Cardiac muscle cell (in vitro differentiated cells and primary cell): ENCODE measurements around the gene TMEM184A. TPM values are rescaled to one million over a fixed set of nuclear protein-coding genes. Genes with fewer than 3 reads are reported as not detected.
A peak's percentile ranks its signal among the peaks of the same experiment; 100 is the strongest.
"Not testable (repeated sequence)": the region's sequence is repeated elsewhere in the genome, so short reads cannot be mapped to it uniquely, and the experiment has no call there.

ENCODE experiments used
- DNase-seq, 2 donors: peaks; one replicate each; pipeline versions ENCODE4 v3.0.0 to v3.0.0-alpha.2; 2010 to 2017; ENCODE audit warnings: low read depth in 1 of 2, low spot score in 1 of 2
- H3K27ac ChIP-seq: fragments of 200-600 bp; sonication (generic); 2 replicates; pipeline ENCODE4 v1.5.1; 2016
- H3K27me3 ChIP-seq: fragments of 200-600 bp; sonication (generic); 2 replicates; pipeline ENCODE4 v1.6.0; 2016; ENCODE audit warnings: control low read depth
- H3K36me3 ChIP-seq: fragments of 200-600 bp; sonication (generic); 2 replicates; pipeline ENCODE4 v1.5.1; 2016; ENCODE audit warnings: control low read depth
- H3K4me1 ChIP-seq: fragments of 200-600 bp; sonication (generic); 2 replicates; pipeline ENCODE4 v1.8.1; 2017; ENCODE audit warnings: low read depth, mild to moderate bottlenecking, mixed run types
- H3K4me3 ChIP-seq: fragments of 200-600 bp; sonication (generic); 2 replicates; pipeline ENCODE4 v1.5.1; 2016; ENCODE audit warnings: mild to moderate bottlenecking
- H3K9me3 ChIP-seq: fragments of 200-600 bp; sonication (generic); 2 replicates; pipeline ENCODE4 v1.5.1; 2017; ENCODE audit warnings: low read depth, mild to moderate bottlenecking, control low read depth
- CTCF ChIP-seq: IDR thresholded peaks from 2 replicates; pipeline ENCODE4 v1.5.1; 2012; ENCODE audit warnings: low read depth, mild to moderate bottlenecking, low read length
- polyA plus RNA-seq: library from polyadenylated mRNA; unstranded; fragments of >200 nt; fragmentation: Nextera tagmentation; extraction: Ambion mirVana; gene quantifications from 2 replicates; pipeline ENCODE4 v1.2.1, GENCODE V29; 2016
- total RNA-seq: library from RNA; depleted of rRNA; stranded (reverse); fragments of >200 nt; gene quantifications from 2 replicates; pipeline ENCODE4 v1.2.3, GENCODE V29; 2016

Gene TMEM184A
- total and polyA plus RNA-seq, 2 experiments from 2014 or later: 2.1 to 3.0 TPM

- no peaks in the 10 kb centered on the region for H3K4me1 ChIP-seq
- no peak for TF ChIP-seq CTCF
- no peak overlapping the region for H3K27ac ChIP-seq
- no peaks in the 10 kb centered on the region for H3K9me3 ChIP-seq
- no peak for DNase-seq
- H3K27me3 ChIP-seq: peaks cover 7% of the 10 kb centered on the region
- H3K4me3 ChIP-seq: no peak overlapping the region
- H3K36me3 ChIP-seq: no peaks in the 10 kb centered on the region
Measured at GRCh38 chr7:1523208-1523607, 32.8 kb downstream of the TMEM184A start.

- Histone ChIP-seq H3K4me1 (no peaks in the 10 kb centered on the region), H3K36me3 (no peaks in the 10 kb centered on the region), H3K9me3 (no peaks in the 10 kb centered on the region), H3K4me3 (no peak overlapping the region), H3K27ac (no peak overlapping the region), H3K27me3 (peaks cover under 1% of the 10 kb centered on the region)
- TF ChIP-seq CTCF: no peak
- DNase-seq: no peak
Measured at GRCh38 chr7:1521456-1521855, 34.5 kb downstream of the TMEM184A start.

- no peak overlapping the region for H3K4me3 ChIP-seq
- no peaks in the 10 kb centered on the region for H3K27me3 ChIP-seq
- no peaks in the 10 kb centered on the region for H3K9me3 ChIP-seq
- no peak overlapping the region for H3K27ac ChIP-seq
- peak in 1 of 2 donors; percentile 62 for DNase-seq
- H3K36me3 ChIP-seq: no peaks in the 10 kb centered on the region
- no peak for TF ChIP-seq CTCF
- no peaks in the 10 kb centered on the region for H3K4me1 ChIP-seq
Measured at GRCh38 chr7:1520539-1521234, 35.3 kb downstream of the TMEM184A start.

GRCh38 chr7:1519322-1519922 is 36.6 kb downstream of the TMEM184A start:
- H3K9me3 ChIP-seq, H3K4me3 ChIP-seq, DNase-seq, H3K27ac ChIP-seq, H3K36me3 ChIP-seq, H3K27me3 ChIP-seq, H3K4me1 ChIP-seq: not testable (repeated sequence)

- Histone ChIP-seq H3K9me3 (no peaks in the 10 kb centered on the region), H3K4me1 (peaks cover 8% of the 10 kb centered on the region), H3K27ac (no peak overlapping the region), H3K4me3 (no peak overlapping the region), H3K36me3 (no peaks in the 10 kb centered on the region), H3K27me3 (no peaks in the 10 kb centered on the region)
- DNase-seq: no peak
- TF ChIP-seq CTCF: no peak
Measured at GRCh38 chr7:1516586-1517251, 39.3 kb downstream of the TMEM184A start.

GRCh38 chr7:1515509-1515967 is 40.5 kb downstream of the TMEM184A start:
- H3K27me3 ChIP-seq, H3K36me3 ChIP-seq, H3K4me3 ChIP-seq, DNase-seq, H3K27ac ChIP-seq, H3K4me1 ChIP-seq, H3K9me3 ChIP-seq: not testable (repeated sequence)
